Measurements from ENCODE around the gene PDXDC1.
"Not testable (repeated sequence)": the region's sequence is repeated elsewhere in the genome, so short reads cannot be mapped to it uniquely, and the experiment has no call there.

The PDXDC1 gene

DNA sequence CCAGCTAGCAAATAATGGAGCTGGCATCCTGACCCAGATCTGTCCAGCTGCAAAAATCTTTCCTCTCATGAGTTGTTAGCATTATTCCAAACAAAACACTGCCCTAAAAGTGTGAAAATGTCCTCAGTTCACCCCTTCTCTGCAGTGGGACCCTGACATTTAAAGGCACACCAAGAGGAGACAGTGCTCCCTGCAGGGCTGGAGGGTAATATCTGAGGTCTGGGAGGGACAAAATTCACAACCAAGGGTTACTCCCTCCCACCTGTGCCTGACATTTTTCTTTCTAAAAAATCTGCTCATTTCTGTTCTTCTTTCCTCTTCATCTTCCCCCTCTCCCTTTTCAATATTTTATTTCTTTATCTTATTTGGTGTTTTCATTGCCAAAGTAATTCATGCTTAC is 191.4 kb downstream of the PDXDC1 start:
- DNase-seq, result not testable (repeated sequence)

DNA sequence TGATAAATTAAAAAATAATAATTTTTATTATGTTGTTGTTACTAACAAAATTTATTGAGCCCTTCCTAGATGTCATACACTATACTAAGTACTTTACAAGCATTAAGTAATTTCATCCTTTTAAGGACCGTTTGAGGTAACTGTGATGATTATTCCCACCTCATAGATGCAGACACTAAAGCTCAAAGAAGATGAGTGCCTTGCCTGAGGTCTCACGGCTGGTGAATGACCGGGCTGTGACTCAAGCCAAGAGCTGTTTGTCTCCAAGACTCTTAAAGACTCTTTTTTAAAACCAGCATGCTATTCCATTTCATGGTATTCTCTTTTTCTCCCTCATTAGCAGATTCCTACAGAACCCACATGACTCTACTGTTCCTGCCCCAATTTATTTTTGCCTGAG is 193.5 kb downstream of the PDXDC1 start:
- DNase-seq, result not testable (repeated sequence)

DNA sequence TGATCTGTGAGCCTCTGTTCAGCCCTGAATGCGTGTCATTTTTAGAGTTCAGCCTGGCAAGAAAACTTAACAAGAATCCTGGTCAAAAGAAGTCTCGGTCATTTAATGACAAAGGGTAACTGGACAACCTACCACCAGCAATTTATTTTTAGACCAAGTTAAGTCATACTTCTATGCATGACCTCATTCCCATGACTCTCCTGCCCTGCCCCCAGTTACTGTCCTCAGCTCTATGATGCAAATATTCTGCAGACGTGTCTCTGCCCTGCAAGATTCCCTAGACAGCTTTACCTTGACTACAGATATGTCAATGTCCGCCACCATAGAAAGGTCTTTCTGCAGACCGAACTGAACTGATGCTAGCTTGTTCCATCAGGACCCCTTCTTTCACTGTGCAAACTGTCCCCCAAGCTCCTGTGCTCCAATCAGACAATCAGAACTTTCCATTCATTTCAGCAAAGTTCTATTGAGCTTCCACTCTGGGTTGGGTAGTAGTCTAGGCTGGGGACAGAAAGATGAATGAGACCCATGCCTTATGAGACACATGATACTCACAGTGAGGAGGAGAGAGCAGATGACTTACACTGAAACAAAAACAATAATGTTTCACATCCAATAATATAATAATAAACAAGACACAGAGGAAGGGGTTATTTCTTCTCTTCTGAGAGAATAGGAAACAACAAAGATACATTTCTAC is 194.3 kb downstream of the PDXDC1 start:
- not testable (repeated sequence) for DNase-seq

DNA sequence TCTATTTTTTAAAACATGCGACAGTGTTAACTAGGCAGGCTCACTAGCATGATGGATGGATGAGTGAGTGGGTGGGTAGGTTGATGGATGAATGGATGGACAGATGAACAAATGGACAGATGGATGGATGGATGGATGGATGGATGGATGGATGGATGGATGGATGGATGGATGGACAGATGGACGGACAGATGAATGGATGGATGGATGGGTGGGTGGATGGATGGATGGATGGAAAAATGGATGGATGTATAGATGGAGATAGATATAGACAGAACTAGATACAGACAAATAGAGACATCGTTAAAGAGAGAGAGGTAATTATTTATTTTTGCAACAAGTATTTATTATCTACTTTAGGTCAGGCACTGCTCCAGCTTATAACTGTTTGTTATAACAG is 205.1 kb downstream of the PDXDC1 start:
- DNase-seq, result not testable (repeated sequence)

DNA sequence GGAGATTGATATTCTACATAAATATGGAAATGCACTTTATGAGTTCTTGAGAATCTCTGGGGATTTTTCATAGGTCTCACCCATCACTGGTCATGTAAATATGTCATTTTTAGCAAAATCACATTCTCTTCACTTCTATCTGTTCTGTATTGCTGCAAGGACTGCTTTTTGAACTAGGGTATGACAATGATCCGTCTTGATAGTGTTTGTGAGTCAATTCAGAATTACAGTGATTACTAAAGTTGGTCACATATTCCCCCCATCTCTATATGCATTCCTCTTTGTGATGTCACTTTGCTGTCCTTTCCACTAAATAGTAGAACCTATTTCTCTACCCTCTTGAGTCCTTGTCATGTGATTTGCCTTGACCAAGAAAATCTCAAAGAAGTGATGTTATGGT is 206.1 kb downstream of the PDXDC1 start:
- not testable (repeated sequence) for DNase-seq

DNA sequence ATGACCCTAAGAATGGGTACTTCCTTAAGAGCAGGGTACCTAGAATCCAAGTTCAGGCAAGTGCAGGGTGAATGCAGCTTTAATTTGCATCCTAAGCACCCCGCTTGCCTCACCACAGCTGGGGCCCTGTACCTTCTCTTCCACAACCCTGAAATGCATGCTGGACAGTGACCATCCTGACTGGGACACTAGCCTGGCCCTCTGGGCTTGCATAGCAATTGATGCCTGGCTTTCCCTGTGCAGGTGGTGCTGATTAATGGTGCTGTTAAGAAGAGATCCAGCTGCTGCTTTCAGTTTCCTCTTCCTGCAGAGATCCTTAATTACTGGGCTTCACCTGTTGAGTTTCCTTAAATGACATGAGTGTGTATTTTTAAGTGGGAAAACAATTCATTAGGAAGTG is 209.2 kb downstream of the PDXDC1 start:
- not testable (repeated sequence) for DNase-seq
